Measurements from ENCODE around the gene SNX14. TPM values are rescaled to one million over a fixed set of nuclear protein-coding genes. Genes with fewer than 3 reads are reported as not detected.
"Not testable (repeated sequence)": the region's sequence is repeated elsewhere in the genome, so short reads cannot be mapped to it uniquely, and the experiment has no call there.

Gene SNX14
- total RNA-seq, 1 experiment from 2014 or later, result 87.1 TPM

GRCh38 chr6:85594197-85594930 is 706 bp upstream of the SNX14 start:
- in situ Hi-C loops (cut with HindIII; ENCODE audit: low pct_unique_long_range_greater_than_20kb, low sequenced_read_pairs), result no loop called here
- DNase-seq (ENCODE audit: low read depth, low spot score), result peak; percentile 36

GRCh38 chr6:85592033-85592432 is 1.6 kb downstream of the SNX14 start:
- in situ Hi-C loops (cut with HindIII; ENCODE audit: low pct_unique_long_range_greater_than_20kb, low sequenced_read_pairs), result no loop called here
- DNase-seq (ENCODE audit: low read depth, low spot score), result no peak

- in situ Hi-C loops (cut with HindIII; ENCODE audit: low pct_unique_long_range_greater_than_20kb, low sequenced_read_pairs), result no loop called here
- no peak for DNase-seq (ENCODE audit: low read depth, low spot score)
Measured at GRCh38 chr6:85591207-85591606, 2.5 kb downstream of the SNX14 start.

DNA sequence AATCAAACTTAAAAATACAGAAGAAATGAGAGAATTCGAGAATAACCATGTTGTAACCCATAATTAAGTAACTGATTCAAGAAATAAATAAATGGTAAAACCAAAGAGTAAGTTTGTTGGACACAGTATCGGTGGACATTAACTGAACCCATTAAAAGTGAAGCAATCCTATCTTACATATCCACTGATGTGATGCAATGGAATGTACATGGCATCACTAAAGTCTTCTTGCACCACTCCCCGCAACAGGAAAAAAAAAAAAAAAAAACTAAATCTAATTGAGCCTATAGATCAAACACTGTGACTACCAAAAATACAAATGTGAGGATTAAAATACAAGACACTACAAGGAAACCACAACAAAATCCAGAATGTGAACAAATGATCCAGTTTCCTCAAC is 7.9 kb downstream of the SNX14 start:
- in situ Hi-C loops (cut with HindIII; ENCODE audit: low pct_unique_long_range_greater_than_20kb, low sequenced_read_pairs), result no loop called here
- DNase-seq (ENCODE audit: low read depth, low spot score), result no peak

DNA sequence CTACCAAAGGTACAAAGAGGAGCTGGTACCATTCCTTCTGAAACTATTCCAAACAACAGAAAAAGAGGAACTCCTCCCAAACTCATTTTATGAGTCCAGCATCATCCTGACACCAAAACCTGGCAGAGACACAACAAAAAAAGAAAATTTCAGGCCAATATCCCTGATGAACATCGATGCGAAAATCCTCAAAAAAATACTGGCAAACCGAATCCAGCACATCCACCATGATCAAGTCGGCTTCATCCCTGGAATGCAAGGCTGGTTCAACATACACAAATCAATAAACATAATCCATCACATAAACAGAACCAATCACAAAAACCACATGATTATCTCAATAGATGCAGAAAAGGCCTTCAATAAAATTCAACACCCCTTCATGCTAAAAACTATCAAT is 10.8 kb downstream of the SNX14 start:
- DNase-seq (ENCODE audit: low read depth, low spot score); in situ Hi-C loops (cut with HindIII; ENCODE audit: low pct_unique_long_range_greater_than_20kb, low sequenced_read_pairs): not testable (repeated sequence)

- in situ Hi-C loops (cut with HindIII; ENCODE audit: low pct_unique_long_range_greater_than_20kb, low sequenced_read_pairs), result no loop called here
Measured at GRCh38 chr6:85581572-85581971, 12.1 kb downstream of the SNX14 start.

GRCh38 chr6:85580878-85581267 is 12.8 kb downstream of the SNX14 start:
- in situ Hi-C loops (cut with HindIII; ENCODE audit: low pct_unique_long_range_greater_than_20kb, low sequenced_read_pairs), result no loop called here
- no peak for DNase-seq (ENCODE audit: low read depth, low spot score)

More at GRCh38 chr6:85581572-85581971, 12.1 kb downstream of the SNX14 start:
- DNase-seq (ENCODE audit: low read depth, low spot score), result no peak

DNA sequence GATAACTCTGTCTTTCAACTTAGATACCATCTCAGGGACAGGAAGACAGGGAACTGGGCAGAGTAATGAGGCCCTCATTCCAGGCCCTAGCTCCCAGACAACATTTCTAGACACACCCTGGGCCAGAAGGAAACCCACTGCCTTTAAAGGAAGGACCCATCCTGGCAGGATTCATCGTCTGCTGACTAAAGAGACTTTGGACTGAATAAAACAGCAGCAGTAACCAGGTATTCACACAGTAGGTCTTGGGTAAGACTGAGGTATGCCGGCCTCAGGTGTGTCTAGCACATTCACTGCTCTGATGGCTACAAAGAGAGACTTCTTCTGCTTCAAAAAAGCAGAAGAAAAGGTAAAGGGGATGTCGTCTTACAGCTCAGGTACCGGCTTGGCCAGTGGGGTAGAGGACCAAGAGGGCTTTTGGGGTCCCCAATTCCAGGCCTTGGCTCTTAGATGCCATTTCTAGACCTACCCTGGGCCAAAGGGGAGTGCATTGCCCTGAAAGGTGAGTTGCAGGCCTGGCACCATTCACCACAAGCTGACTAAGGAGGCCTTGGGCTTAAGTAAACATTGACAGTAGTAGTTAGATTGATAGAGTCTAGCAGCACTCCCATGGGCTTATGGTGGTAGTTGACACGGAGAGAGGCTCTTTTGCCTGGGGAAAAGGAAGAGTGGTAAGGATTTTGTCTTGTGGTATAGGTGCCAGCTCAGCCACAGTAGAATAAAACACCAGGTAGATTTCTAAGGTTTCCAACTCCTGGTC is 13.4 kb downstream of the SNX14 start:
- in situ Hi-C loops (cut with HindIII; ENCODE audit: low pct_unique_long_range_greater_than_20kb, low sequenced_read_pairs), result no loop called here

GRCh38 chr6:85579581-85579980 is 14.1 kb downstream of the SNX14 start:
- in situ Hi-C loops (cut with HindIII; ENCODE audit: low pct_unique_long_range_greater_than_20kb, low sequenced_read_pairs), result no loop called here
- DNase-seq (ENCODE audit: low read depth, low spot score), result peak; percentile 17

More for the DNA sequence above, 13.4 kb downstream of the SNX14 start:
- no peak for DNase-seq (ENCODE audit: low read depth, low spot score)

- in situ Hi-C loops (cut with HindIII; ENCODE audit: low pct_unique_long_range_greater_than_20kb, low sequenced_read_pairs), result no loop called here
- no peak for DNase-seq (ENCODE audit: low read depth, low spot score)
Measured at GRCh38 chr6:85576476-85576875, 17.2 kb downstream of the SNX14 start.

DNA sequence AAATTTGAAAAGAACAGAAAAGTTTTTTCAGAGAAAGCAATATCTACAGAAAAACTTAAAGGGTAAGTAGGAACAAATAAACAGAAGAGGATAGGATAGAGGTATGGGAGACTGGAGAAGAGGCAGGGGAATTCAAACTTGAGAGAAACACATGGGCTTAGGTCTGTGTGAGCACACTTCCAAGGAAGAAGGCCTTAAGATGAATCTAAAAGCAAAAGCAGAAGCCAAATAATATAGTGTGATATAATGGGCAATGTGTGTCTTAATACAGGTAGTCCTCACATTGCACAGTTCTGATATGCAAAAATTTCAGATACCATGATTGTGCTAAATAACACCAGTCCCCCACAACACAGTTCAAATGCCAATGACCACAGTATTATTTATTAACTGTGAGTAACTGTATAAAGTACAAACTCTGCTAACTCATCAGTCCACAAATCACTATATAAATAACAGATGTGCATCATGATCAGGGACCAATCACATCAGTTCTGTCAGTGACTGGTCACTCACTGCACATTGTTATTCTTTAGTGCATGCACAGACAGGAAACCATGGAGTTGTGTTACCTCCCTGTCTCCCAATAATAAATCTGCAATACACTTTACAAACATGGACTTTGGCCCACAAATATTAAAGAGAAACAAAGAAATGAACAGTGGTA is 18.6 kb downstream of the SNX14 start:
- in situ Hi-C loops (cut with HindIII; ENCODE audit: low pct_unique_long_range_greater_than_20kb, low sequenced_read_pairs), result no loop called here
- no peak for DNase-seq (ENCODE audit: low read depth, low spot score)

GRCh38 chr6:85569323-85569722 is 24.3 kb downstream of the SNX14 start:
- in situ Hi-C loops (cut with HindIII; ENCODE audit: low pct_unique_long_range_greater_than_20kb, low sequenced_read_pairs), result no loop called here
- no peak for DNase-seq (ENCODE audit: low read depth, low spot score)

GRCh38 chr6:85568411-85568810 is 25.2 kb downstream of the SNX14 start:
- in situ Hi-C loops (cut with HindIII; ENCODE audit: low pct_unique_long_range_greater_than_20kb, low sequenced_read_pairs), result no loop called here
- no peak for DNase-seq (ENCODE audit: low read depth, low spot score)

DNA sequence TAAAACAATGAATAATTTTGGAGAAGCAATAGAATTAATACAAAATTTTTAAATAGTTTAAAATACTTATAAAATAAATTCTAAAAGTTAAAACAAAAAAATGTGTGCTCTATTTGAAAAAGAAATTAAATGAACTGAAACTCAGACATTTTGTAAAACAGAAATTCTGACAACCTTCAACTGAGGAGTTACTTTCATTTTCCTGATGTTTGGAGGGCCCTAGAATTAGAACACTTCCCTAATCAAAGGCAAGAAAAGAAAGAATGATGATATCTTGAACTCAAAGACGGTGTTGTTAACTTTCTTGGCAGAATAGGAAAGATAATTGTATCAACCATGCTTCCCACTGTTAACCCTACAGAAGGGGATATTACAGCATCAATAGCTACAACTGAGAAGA is 27.9 kb downstream of the SNX14 start:
- in situ Hi-C loops (cut with HindIII; ENCODE audit: low pct_unique_long_range_greater_than_20kb, low sequenced_read_pairs), result no loop called here
- no peak for DNase-seq (ENCODE audit: low read depth, low spot score)

DNA sequence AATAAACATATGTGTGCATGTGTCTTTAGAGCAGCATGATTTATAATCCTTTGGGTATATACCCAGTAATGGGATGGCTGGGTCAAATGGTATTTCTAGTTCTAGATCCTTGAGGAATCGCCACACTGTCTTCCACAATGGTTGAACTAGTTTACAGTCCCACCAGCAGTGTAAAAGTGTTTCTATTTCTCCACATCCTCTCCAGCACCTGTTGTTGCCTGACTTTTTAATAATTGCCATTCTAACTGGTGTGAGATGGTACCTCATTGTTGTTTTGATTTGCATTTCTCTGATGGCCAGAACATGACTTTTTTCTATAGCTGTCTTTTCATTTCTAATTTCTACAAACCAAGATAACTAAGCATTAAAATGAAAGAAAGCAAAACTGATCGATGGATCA is 29.4 kb downstream of the SNX14 start:
- in situ Hi-C loops (cut with HindIII; ENCODE audit: low pct_unique_long_range_greater_than_20kb, low sequenced_read_pairs); DNase-seq (ENCODE audit: low read depth, low spot score): not testable (repeated sequence)

DNA sequence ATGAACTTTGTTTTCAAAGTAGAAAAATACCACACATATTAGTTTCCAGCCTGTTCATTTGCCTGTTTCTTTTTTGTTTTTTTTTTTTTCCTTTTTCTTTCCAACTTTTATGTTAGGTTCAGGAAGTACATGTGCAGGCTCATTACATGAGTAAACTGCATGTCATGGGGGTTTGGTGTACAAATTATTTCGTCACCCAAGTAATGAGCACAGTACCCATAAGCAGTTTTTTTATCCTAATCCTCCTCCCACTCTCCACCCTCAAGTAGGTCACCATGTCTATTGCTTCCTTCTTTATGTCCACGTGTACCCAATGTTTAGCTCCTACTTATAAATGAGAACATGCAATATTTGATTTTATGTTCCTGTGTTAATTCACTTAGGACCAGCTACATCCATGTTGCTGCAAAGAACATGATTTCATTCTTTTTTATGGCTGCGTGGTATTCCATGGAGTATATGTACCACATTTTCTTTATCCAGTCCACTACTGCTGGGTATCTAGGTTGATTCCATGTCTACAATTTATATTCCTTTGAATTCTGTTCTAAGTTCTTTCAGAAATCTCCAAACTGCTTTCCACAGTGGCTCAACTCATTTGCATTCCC is 31.8 kb downstream of the SNX14 start:
- in situ Hi-C loops (cut with HindIII; ENCODE audit: low pct_unique_long_range_greater_than_20kb, low sequenced_read_pairs), result no loop called here
- DNase-seq (ENCODE audit: low read depth, low spot score), result no peak

GRCh38 chr6:85556992-85557668 is 36.5 kb downstream of the SNX14 start:
- DNase-seq (ENCODE audit: low read depth, low spot score), result no peak
- in situ Hi-C loops (cut with HindIII; ENCODE audit: low pct_unique_long_range_greater_than_20kb, low sequenced_read_pairs), result no loop called here

- in situ Hi-C loops (cut with HindIII; ENCODE audit: low pct_unique_long_range_greater_than_20kb, low sequenced_read_pairs), result no loop called here
- no peak for DNase-seq (ENCODE audit: low read depth, low spot score)
Measured at GRCh38 chr6:85552652-85553051, 41.0 kb downstream of the SNX14 start.

Measured in SK-MEL-5 (cell line).